ENCODE results near the gene CCM2. TPM values are rescaled to one million over a fixed set of nuclear protein-coding genes. Genes with fewer than 3 reads are reported as not detected.
A peak's percentile ranks its signal among the peaks of the same experiment; 100 is the strongest.

CCM2 gene
- total RNA-seq, 1 experiment from 2014 or later = 62.9 TPM

GRCh38 chr7:45092931-45093235 lies 92.9 kb downstream of the CCM2 start:
- Mint-ChIP-seq H3K27ac (ENCODE audit: unreplicated experiment) (no peak overlapping the region), H3K9me3 (ENCODE audit: low read depth, unreplicated experiment) (no peaks in the 10 kb centered on the region), H3K27me3 (ENCODE audit: unreplicated experiment) (peaks cover 54% of the 10 kb centered on the region), H3K4me3 (ENCODE audit: low read depth, unreplicated experiment) (no peak overlapping the region), H3K4me1 (ENCODE audit: low read depth, unreplicated experiment) (peaks cover 9% of the 10 kb centered on the region), H3K36me3 (ENCODE audit: insufficient read depth, unreplicated experiment) (peaks cover 11% of the 10 kb centered on the region)
- BruUV-seq (replicated peaks) = no TSS peak
- CTCF ChIA-PET = interaction anchor here (1.0 kb wide), 1 partner anchor 119 kb away, joined by 4 read pairs; no protein-coding TSS in a partner anchor
- no peak for DNase-seq
- intact Hi-C loops (cut with micrococcal nuclease; ENCODE audit: unreplicated experiment) = no loop called here
- TF ChIP-seq, protein P1, sequence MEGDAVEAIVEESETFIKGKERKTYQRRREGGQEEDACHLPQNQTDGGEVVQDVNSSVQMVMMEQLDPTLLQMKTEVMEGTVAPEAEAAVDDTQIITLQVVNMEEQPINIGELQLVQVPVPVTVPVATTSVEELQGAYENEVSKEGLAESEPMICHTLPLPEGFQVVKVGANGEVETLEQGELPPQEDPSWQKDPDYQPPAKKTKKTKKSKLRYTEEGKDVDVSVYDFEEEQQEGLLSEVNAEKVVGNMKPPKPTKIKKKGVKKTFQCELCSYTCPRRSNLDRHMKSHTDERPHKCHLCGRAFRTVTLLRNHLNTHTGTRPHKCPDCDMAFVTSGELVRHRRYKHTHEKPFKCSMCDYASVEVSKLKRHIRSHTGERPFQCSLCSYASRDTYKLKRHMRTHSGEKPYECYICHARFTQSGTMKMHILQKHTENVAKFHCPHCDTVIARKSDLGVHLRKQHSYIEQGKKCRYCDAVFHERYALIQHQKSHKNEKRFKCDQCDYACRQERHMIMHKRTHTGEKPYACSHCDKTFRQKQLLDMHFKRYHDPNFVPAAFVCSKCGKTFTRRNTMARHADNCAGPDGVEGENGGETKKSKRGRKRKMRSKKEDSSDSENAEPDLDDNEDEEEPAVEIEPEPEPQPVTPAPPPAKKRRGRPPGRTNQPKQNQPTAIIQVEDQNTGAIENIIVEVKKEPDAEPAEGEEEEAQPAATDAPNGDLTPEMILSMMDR (IDR thresholded peaks at IDR 0.05; ENCODE audit: unreplicated experiment) = no peak

- no peak overlapping the region for H3K27ac Mint-ChIP-seq (ENCODE audit: unreplicated experiment)
- intact Hi-C loops (cut with micrococcal nuclease; ENCODE audit: unreplicated experiment) = no loop called here
- peaks cover 44% of the 10 kb centered on the region for H3K36me3 Mint-ChIP-seq (ENCODE audit: insufficient read depth, unreplicated experiment)
- no peaks in the 10 kb centered on the region for H3K9me3 Mint-ChIP-seq (ENCODE audit: low read depth, unreplicated experiment)
- TF ChIP-seq, protein P1 (IDR thresholded peaks at IDR 0.05; ENCODE audit: unreplicated experiment) = no peak
- H3K27me3 Mint-ChIP-seq (ENCODE audit: unreplicated experiment) = no peaks in the 10 kb centered on the region
- CTCF ChIA-PET = no interaction called here
- DNase-seq = no peak
- H3K4me1 Mint-ChIP-seq (ENCODE audit: low read depth, unreplicated experiment) = no peaks in the 10 kb centered on the region
- no peak overlapping the region for H3K4me3 Mint-ChIP-seq (ENCODE audit: low read depth, unreplicated experiment)
- BruUV-seq (replicated peaks) = no TSS peak
Measured at GRCh38 chr7:45098983-45099839, 99.2 kb downstream of the CCM2 start.

- DNase-seq = no peak
- H3K9me3 Mint-ChIP-seq (ENCODE audit: low read depth, unreplicated experiment) = no peaks in the 10 kb centered on the region
- CTCF ChIA-PET = no interaction called here
- no peak overlapping the region for H3K4me3 Mint-ChIP-seq (ENCODE audit: low read depth, unreplicated experiment)
- TF ChIP-seq, protein P1 (IDR thresholded peaks at IDR 0.05; ENCODE audit: unreplicated experiment) = no peak
- peaks cover 50% of the 10 kb centered on the region for H3K36me3 Mint-ChIP-seq (ENCODE audit: insufficient read depth, unreplicated experiment)
- no peaks in the 10 kb centered on the region for H3K27me3 Mint-ChIP-seq (ENCODE audit: unreplicated experiment)
- no TSS peak for BruUV-seq (replicated peaks)
- peak overlapping the region; percentile 11 for H3K27ac Mint-ChIP-seq (ENCODE audit: unreplicated experiment)
- H3K4me1 Mint-ChIP-seq (ENCODE audit: low read depth, unreplicated experiment) = no peaks in the 10 kb centered on the region
- intact Hi-C loops (cut with micrococcal nuclease; ENCODE audit: unreplicated experiment) = no loop called here
Measured at GRCh38 chr7:45099891-45100760, 100.1 kb downstream of the CCM2 start.

- TF ChIP-seq, protein P1 (IDR thresholded peaks at IDR 0.05; ENCODE audit: unreplicated experiment) = no peak
- no peaks in the 10 kb centered on the region for H3K4me1 Mint-ChIP-seq (ENCODE audit: low read depth, unreplicated experiment)
- H3K27me3 Mint-ChIP-seq (ENCODE audit: unreplicated experiment) = no peaks in the 10 kb centered on the region
- no peaks in the 10 kb centered on the region for H3K9me3 Mint-ChIP-seq (ENCODE audit: low read depth, unreplicated experiment)
- no TSS peak for BruUV-seq (replicated peaks)
- peak overlapping the region; percentile 11 for H3K27ac Mint-ChIP-seq (ENCODE audit: unreplicated experiment)
- H3K36me3 Mint-ChIP-seq (ENCODE audit: insufficient read depth, unreplicated experiment) = peaks cover 52% of the 10 kb centered on the region
- no peak overlapping the region for H3K4me3 Mint-ChIP-seq (ENCODE audit: low read depth, unreplicated experiment)
- CTCF ChIA-PET = no interaction called here
- intact Hi-C loops (cut with micrococcal nuclease; ENCODE audit: unreplicated experiment) = no loop called here
- DNase-seq = no peak
Measured at GRCh38 chr7:45100761-45101480, 100.9 kb downstream of the CCM2 start.
